Small intestine (tissue), 7 donors: ENCODE measurements around the gene FIZ1. TPM values are rescaled to one million over a fixed set of nuclear protein-coding genes. Genes with fewer than 3 reads are reported as not detected.
A peak's percentile ranks its signal among the peaks of the same experiment; 100 is the strongest.

Source experiments
- DNase-seq, 2 donors: peaks; one replicate each; pipeline versions ENCODE4 v3.0.0 to v3.0.0-alpha.2; 2013
- FAIRE-seq: peaks from 2 replicates; lab custom pipeline; 2012; peaks lifted over from hg19 to GRCh38; lab: Jason Lieb, UNC
- H3K27ac ChIP-seq, 3 donors: one replicate each; pipeline ENCODE4 v1.5.1; 2013; ENCODE audit warnings: low read length in 2 of 3, mild to moderate bottlenecking in 2 of 3, control low read depth in 1 of 3, inconsistent platforms in 1 of 3, low read depth in 1 of 3, moderate library complexity in 1 of 3
- H3K27me3 ChIP-seq, 3 donors: one replicate each; pipeline ENCODE4 v1.6.1; 2013; ENCODE audit warnings: low read length in 3 of 3, inconsistent platforms in 1 of 3; ENCODE audit not compliant: control insufficient read depth in 3 of 3, insufficient read depth in 3 of 3
- H3K36me3 ChIP-seq, 3 donors: one replicate each; pipeline ENCODE4 v1.6.1; 2013; ENCODE audit warnings: low read length in 3 of 3, inconsistent platforms in 1 of 3, low read depth in 1 of 3, mild to moderate bottlenecking in 1 of 3, moderate library complexity in 1 of 3; ENCODE audit not compliant: control insufficient read depth in 3 of 3, insufficient read depth in 2 of 3
- H3K4me1 ChIP-seq, 3 donors: one replicate each; pipeline ENCODE4 v1.6.1; 2013; ENCODE audit warnings: low read length in 2 of 3, inconsistent platforms in 1 of 3, low read depth in 1 of 3, mild to moderate bottlenecking in 1 of 3, moderate library complexity in 1 of 3; ENCODE audit not compliant: control insufficient read depth in 3 of 3, insufficient read depth in 2 of 3
- H3K4me3 ChIP-seq, 3 donors: one replicate each; pipeline ENCODE4 v1.5.1; 2013; ENCODE audit warnings: low read length in 3 of 3, control low read depth in 1 of 3, inconsistent platforms in 1 of 3, low read depth in 1 of 3, mild to moderate bottlenecking in 1 of 3, moderate library complexity in 1 of 3
- H3K9me3 ChIP-seq, 2 donors: one replicate each; pipeline ENCODE4 v1.6.1; 2013; ENCODE audit warnings: low read depth in 1 of 2, low read length in 1 of 2; ENCODE audit not compliant: control insufficient read depth in 2 of 2, insufficient read depth in 1 of 2
- WGBS, 3 donors: extraction: QIAGEN DNeasy Blood & Tissue Kit; methylation state at CpG; one replicate each; pipeline ENCODE4 v1.1.7; 2013; 5-methylcytosine and 5-hydroxymethylcytosine counted together
- polyA plus RNA-seq, 4 donors: library from polyadenylated mRNA; stranded (reverse) in 3 of 4; unstranded in 1 of 4; fragments of 200-250 nt in 3 of 4; fragments of 120-200 nt in 1 of 4; gene quantifications; one replicate each; pipeline versions ENCODE4 v1.2.1 to v1.2.3, GENCODE V29; 2013
- donor health status: healthy with polysubstance abuse.
- donor health status: control.
- donor health status: control.
- donor health status: Bipolar disorder and iron deficiency.
- donor health status: healthy.

Gene FIZ1
- polyA plus RNA-seq, 4 donors = 7.2 to 13.0 (median 7.4) TPM

- Histone ChIP-seq H3K4me3 (peak overlapping the region in 2 of 3 donors; percentile 55 to 98), H3K36me3 (peaks cover 0 to 27% (median 0%) of the 10 kb centered on the region in 3 donors), H3K27me3 (no peaks in the 10 kb centered on the region), H3K4me1 (peaks cover 10 to 32% (median 15%) of the 10 kb centered on the region in 3 donors), H3K27ac (peak overlapping the region; percentile 65 to 89 (median 76)), H3K9me3 (no peaks in the 10 kb centered on the region)
- DNase-seq (peak; percentile 58 to 82), FAIRE-seq (no peak)
- 24 to 35% (median 27%) methylated on average over 33 to 38 of the region's 38 CpGs for WGBS, 3 donors
Observed at GRCh38 chr19:55640043-55640576, 40.8 kb upstream of the FIZ1 start.

- no peak overlapping the region for H3K27ac ChIP-seq
- H3K4me3 ChIP-seq = no peak overlapping the region
- DNase-seq (peak in 1 of 2 donors; percentile 38), FAIRE-seq (no peak)
- no peaks in the 10 kb centered on the region for H3K27me3 ChIP-seq
- 81 to 92% (median 84%) methylated on average over 6 of the region's 6 CpGs for WGBS, 3 donors
- peaks cover 10 to 31% (median 15%) of the 10 kb centered on the region in 3 donors for H3K4me1 ChIP-seq
- H3K36me3 ChIP-seq = peaks cover 0 to 19% (median 0%) of the 10 kb centered on the region in 3 donors
- H3K9me3 ChIP-seq = no peaks in the 10 kb centered on the region
Observed at GRCh38 chr19:55638864-55639359, 39.6 kb upstream of the FIZ1 start.

GRCh38 chr19:55637534-55637933 lies 38.2 kb upstream of the FIZ1 start:
- H3K9me3 ChIP-seq = no peaks in the 10 kb centered on the region
- no peak for DNase-seq
- H3K4me1 ChIP-seq = peaks cover 10 to 25% (median 11%) of the 10 kb centered on the region in 3 donors
- 77 to 84% (median 82%) methylated on average over 11 of the region's 11 CpGs for WGBS, 3 donors
- peaks cover 0 to 19% (median 0%) of the 10 kb centered on the region in 3 donors for H3K36me3 ChIP-seq
- H3K27ac ChIP-seq = no peak overlapping the region
- no peaks in the 10 kb centered on the region for H3K27me3 ChIP-seq
- FAIRE-seq = no peak
- no peak overlapping the region for H3K4me3 ChIP-seq

GRCh38 chr19:55636723-55637122 lies 37.4 kb upstream of the FIZ1 start:
- H3K4me3 ChIP-seq = no peak overlapping the region
- no peak for DNase-seq
- FAIRE-seq = no peak
- H3K9me3 ChIP-seq = no peaks in the 10 kb centered on the region
- H3K36me3 ChIP-seq = peaks cover 0 to 19% (median 0%) of the 10 kb centered on the region in 3 donors
- WGBS, 3 donors = 82 to 87% (median 82%) methylated on average over 4 of the region's 4 CpGs
- H3K4me1 ChIP-seq = peaks cover 5 to 19% (median 10%) of the 10 kb centered on the region in 3 donors
- H3K27me3 ChIP-seq = no peaks in the 10 kb centered on the region
- H3K27ac ChIP-seq = no peak overlapping the region

- WGBS, 3 donors = 49 to 59% (median 53%) methylated on average over 7 of the region's 7 CpGs
- Histone ChIP-seq H3K27me3 (no peaks in the 10 kb centered on the region), H3K4me3 (peak overlapping the region; percentile 83 to 96 (median 96)), H3K36me3 (peaks cover 0 to 19% (median 0%) of the 10 kb centered on the region in 3 donors), H3K27ac (peak overlapping the region in 2 of 3 donors; percentile 92 to 100), H3K9me3 (no peaks in the 10 kb centered on the region), H3K4me1 (peaks cover 4 to 19% (median 10%) of the 10 kb centered on the region in 3 donors)
- no peak for FAIRE-seq
- no peak for DNase-seq
Observed at GRCh38 chr19:55635856-55636440, 36.6 kb upstream of the FIZ1 start.

GRCh38 chr19:55635334-55635717 lies 36.0 kb upstream of the FIZ1 start:
- no peaks in the 10 kb centered on the region for H3K27me3 ChIP-seq
- 4 to 7% (median 6%) methylated on average over 9 of the region's 9 CpGs for WGBS, 3 donors
- H3K27ac ChIP-seq = peak overlapping the region; percentile 79 to 100 (median 92)
- H3K36me3 ChIP-seq = peaks cover 0 to 19% (median 0%) of the 10 kb centered on the region in 3 donors
- H3K9me3 ChIP-seq = no peaks in the 10 kb centered on the region
- FAIRE-seq (no peak), DNase-seq (no peak)
- peaks cover 4 to 15% (median 10%) of the 10 kb centered on the region in 3 donors for H3K4me1 ChIP-seq
- peak overlapping the region; percentile 83 to 96 (median 96) for H3K4me3 ChIP-seq

- DNase-seq = no peak
- no peak overlapping the region for H3K27ac ChIP-seq
- peaks cover 0 to 16% (median 0%) of the 10 kb centered on the region in 3 donors for H3K36me3 ChIP-seq
- no peaks in the 10 kb centered on the region for H3K9me3 ChIP-seq
- H3K4me1 ChIP-seq = peaks cover 3 to 10% (median 8%) of the 10 kb centered on the region in 3 donors
- H3K4me3 ChIP-seq = no peak overlapping the region
- 78 to 91% (median 89%) methylated on average over 8 of the region's 8 CpGs for WGBS, 3 donors
- no peak for FAIRE-seq
- H3K27me3 ChIP-seq = no peaks in the 10 kb centered on the region
Observed at GRCh38 chr19:55633861-55634260, 34.5 kb upstream of the FIZ1 start.

GRCh38 chr19:55632463-55632834 lies 33.1 kb upstream of the FIZ1 start:
- Histone ChIP-seq H3K4me3 (no peak overlapping the region), H3K9me3 (no peaks in the 10 kb centered on the region), H3K27ac (peak overlapping the region in 1 of 3 donors; percentile 52), H3K4me1 (peaks cover 3 to 10% (median 8%) of the 10 kb centered on the region in 3 donors), H3K27me3 (no peaks in the 10 kb centered on the region), H3K36me3 (peaks cover 0 to 6% (median 0%) of the 10 kb centered on the region in 3 donors)
- peak; percentile 94 to 95 for DNase-seq
- 23 to 30% (median 28%) methylated on average over 3 of the region's 3 CpGs for WGBS, 3 donors
- FAIRE-seq = no peak
